Neuronal stem cell (in vitro differentiated cells): ENCODE results near the gene MDFI.

ENCODE experiments used
- DNase-seq: peaks from one replicate; pipeline ENCODE4 v3.0.0-alpha.2; 2013; ENCODE audit warnings: low spot score
- H2AFZ ChIP-seq: one replicate; pipeline ENCODE4 v1.6.1; 2013; ENCODE audit warnings: mild to moderate bottlenecking, low read length, inconsistent platforms
- H2AK5ac ChIP-seq: 2 replicates; pipeline ENCODE4 v1.6.1; 2013; ENCODE audit warnings: low read depth, mild to moderate bottlenecking, inconsistent platforms, low read length, moderate library complexity, mixed read lengths
- H2BK120ac ChIP-seq: 2 replicates; pipeline ENCODE4 v1.6.1; 2013; ENCODE audit warnings: low read depth, mild to moderate bottlenecking, inconsistent platforms, low read length, moderate library complexity, mixed read lengths
- H2BK12ac ChIP-seq: one replicate; pipeline ENCODE4 v1.6.1; 2013; ENCODE audit warnings: low read length, inconsistent platforms
- H2BK15ac ChIP-seq: 2 replicates; pipeline ENCODE4 v1.6.1; 2013; ENCODE audit warnings: mild to moderate bottlenecking, low read length, inconsistent platforms, mixed read lengths
- H2BK5ac ChIP-seq: one replicate; pipeline ENCODE4 v1.6.1; 2013; ENCODE audit warnings: inconsistent platforms, mild to moderate bottlenecking, low read length, moderate library complexity
- H3K14ac ChIP-seq: one replicate; pipeline ENCODE4 v1.6.1; 2013; ENCODE audit warnings: low read length, inconsistent platforms
- H3K18ac ChIP-seq: 2 replicates; pipeline ENCODE4 v1.6.1; 2013; ENCODE audit warnings: low read length, inconsistent platforms
- H3K23ac ChIP-seq: 2 replicates; pipeline ENCODE4 v1.6.1; 2013; ENCODE audit warnings: low read depth, mild to moderate bottlenecking, mixed read lengths, low read length, inconsistent platforms; ENCODE audit not compliant: poor library complexity
- H3K27ac ChIP-seq: replicated peaks from 3 replicates; pipeline ENCODE4 v1.5.1; 2013; ENCODE audit warnings: low read length, inconsistent platforms
- H3K27me3 ChIP-seq, 3 experiments: 2 replicates each; pipeline ENCODE4 v1.6.1; 2013; ENCODE audit warnings: low read length in 3 of 3, mild to moderate bottlenecking in 2 of 3, inconsistent platforms in 1 of 3, low read depth in 1 of 3, mixed read lengths in 1 of 3, moderate library complexity in 1 of 3; ENCODE audit not compliant: control insufficient read depth in 3 of 3, insufficient read depth in 3 of 3
- H3K36me3 ChIP-seq, 2 donors: replicated peaks in 1 of 2; 2 replicates each; pipeline ENCODE4 v1.6.1; 2013; ENCODE audit warnings: low read length in 2 of 2; ENCODE audit not compliant: control insufficient read depth in 2 of 2, insufficient read depth in 2 of 2
- H3K4ac ChIP-seq: 2 replicates; pipeline ENCODE4 v1.6.1; 2013; ENCODE audit warnings: inconsistent platforms, mild to moderate bottlenecking, low read length, moderate library complexity
- H3K4me1 ChIP-seq, 2 donors: 1 replicate in 1 of 2; 2 replicates in 1 of 2; pipeline ENCODE4 v1.6.1; 2013; ENCODE audit warnings: low read length in 2 of 2, low read depth in 1 of 2; ENCODE audit not compliant: control insufficient read depth in 2 of 2, insufficient read depth in 1 of 2
- H3K4me2 ChIP-seq: one replicate; pipeline ENCODE4 v1.6.1; 2013; ENCODE audit warnings: mild to moderate bottlenecking, low read length, inconsistent platforms; ENCODE audit not compliant: insufficient read depth, poor library complexity, severe bottlenecking
- H3K4me3 ChIP-seq, 2 donors: 2 replicates each; pipeline ENCODE4 v1.5.1; 2013; ENCODE audit warnings: low read length in 2 of 2, mild to moderate bottlenecking in 2 of 2, inconsistent platforms in 1 of 2, moderate library complexity in 1 of 2
- H3K79me1 ChIP-seq: one replicate; pipeline ENCODE4 v1.6.1; 2013; ENCODE audit warnings: low read depth, mild to moderate bottlenecking, inconsistent platforms, low read length, moderate library complexity
- H3K9ac ChIP-seq: one replicate; pipeline ENCODE4 v1.6.1; 2013; ENCODE audit warnings: mild to moderate bottlenecking, low read depth, low read length, inconsistent platforms; ENCODE audit not compliant: poor library complexity
- H3K9me3 ChIP-seq, 2 donors: replicated peaks in 1 of 2; 2 replicates each; pipeline versions ENCODE3 to v1.6.1; 2013; ENCODE audit warnings: low read length in 2 of 2, mild to moderate bottlenecking in 2 of 2, inconsistent platforms in 1 of 2, low read depth in 1 of 2, mixed read lengths in 1 of 2, moderate library complexity in 1 of 2; ENCODE audit not compliant: control insufficient read depth in 2 of 2, insufficient read depth in 1 of 2
- H4K8ac ChIP-seq: one replicate; pipeline ENCODE4 v1.6.1; 2013; ENCODE audit warnings: low read depth, mild to moderate bottlenecking, inconsistent platforms, low read length, moderate library complexity
- H4K91ac ChIP-seq: one replicate; pipeline ENCODE4 v1.6.1; 2013; ENCODE audit warnings: low read length, low read depth, mild to moderate bottlenecking, inconsistent platforms; ENCODE audit not compliant: poor library complexity
- WGBS, 2 donors: extraction: QIAGEN DNeasy Blood & Tissue Kit; methylation state at CpG; one replicate each; pipeline ENCODE4 v1.1.7; 2013; ENCODE audit warnings: missing lambda C conversion rate in 2 of 2, mixed read lengths in 1 of 2; ENCODE audit not compliant: insufficient read length in 2 of 2, insufficient replicate concordance in 1 of 2; ENCODE audit errors: extremely low coverage in 2 of 2; 5-methylcytosine and 5-hydroxymethylcytosine counted together

MDFI gene

GRCh38 chr6:41607736-41608135 is 30.5 kb upstream of the MDFI start:
- no peak overlapping the region for H3K4me3 ChIP-seq
- H3K9me3 ChIP-seq = peaks cover 0 to 4% of the 10 kb centered on the region in 2 donors
- H3K4me1 ChIP-seq = peaks cover 1 to 2% of the 10 kb centered on the region in 2 donors
- H3K9ac ChIP-seq = no peak overlapping the region
- no peak for DNase-seq
- peak overlapping the region; percentile 49 for H3K23ac ChIP-seq
- no peaks in the 10 kb centered on the region for H3K79me1 ChIP-seq
- no peak overlapping the region for H3K4ac ChIP-seq
- no peak overlapping the region for H2AK5ac ChIP-seq
- H2BK12ac ChIP-seq = no peak overlapping the region
- H2AFZ ChIP-seq = no peak overlapping the region
- H4K8ac ChIP-seq = no peak overlapping the region
- no peak overlapping the region for H3K27ac ChIP-seq
- WGBS, 2 donors = no CpG with 5 or more reads among the region's 9 CpGs
- H3K27me3 ChIP-seq = peaks cover 0 to 8% (median 0%) of the 10 kb centered on the region in 3 experiments
- peak overlapping the region; percentile 70 for H3K18ac ChIP-seq
- no peak overlapping the region for H3K14ac ChIP-seq
- H2BK5ac ChIP-seq = no peak overlapping the region
- no peak overlapping the region for H4K91ac ChIP-seq
- no peak overlapping the region for H3K4me2 ChIP-seq
- H3K36me3 ChIP-seq = no peaks in the 10 kb centered on the region
- H2BK120ac ChIP-seq = no peak overlapping the region
- H2BK15ac ChIP-seq = no peak overlapping the region

- Histone ChIP-seq H2BK15ac (no peak overlapping the region), H2BK12ac (no peak overlapping the region), H2BK5ac (peak overlapping the region; percentile 79), H2BK120ac (no peak overlapping the region), H3K27me3 (peaks cover 0 to 8% (median 0%) of the 10 kb centered on the region in 3 experiments), H3K4me3 (no peak overlapping the region), H4K91ac (no peak overlapping the region), H3K9ac (peak overlapping the region; percentile 38), H4K8ac (no peak overlapping the region), H3K36me3 (no peaks in the 10 kb centered on the region), H3K4me1 (no peaks in the 10 kb centered on the region), H2AFZ (no peak overlapping the region), H3K79me1 (no peaks in the 10 kb centered on the region), H3K23ac (no peak overlapping the region), H3K4me2 (no peak overlapping the region), H2AK5ac (no peak overlapping the region), H3K18ac (peak overlapping the region; percentile 77), H3K9me3 (peaks cover 4% of the 10 kb centered on the region in 2 donors), H3K14ac (no peak overlapping the region), H3K27ac (no peak overlapping the region), H3K4ac (no peak overlapping the region)
- WGBS, 2 donors = no CpG with 5 or more reads among the region's 11 CpGs
- no peak for DNase-seq
Measured at GRCh38 chr6:41608443-41609151, 29.7 kb upstream of the MDFI start.

- Histone ChIP-seq H2BK120ac (no peak overlapping the region), H2BK15ac (no peak overlapping the region), H3K23ac (no peak overlapping the region), H4K8ac (no peak overlapping the region), H2BK5ac (no peak overlapping the region), H3K9me3 (peaks cover 6 to 12% of the 10 kb centered on the region in 2 donors), H3K4me1 (no peaks in the 10 kb centered on the region), H4K91ac (no peak overlapping the region), H3K36me3 (no peaks in the 10 kb centered on the region), H3K18ac (no peak overlapping the region), H2AK5ac (no peak overlapping the region), H3K4ac (no peak overlapping the region), H3K9ac (no peak overlapping the region), H3K14ac (no peak overlapping the region), H3K4me3 (no peak overlapping the region), H3K27me3 (peaks cover 0 to 3% (median 0%) of the 10 kb centered on the region in 3 experiments), H2BK12ac (no peak overlapping the region), H2AFZ (no peak overlapping the region), H3K27ac (no peak overlapping the region), H3K79me1 (no peaks in the 10 kb centered on the region), H3K4me2 (no peak overlapping the region)
- DNase-seq = no peak
- no CpG with 5 or more reads among the region's 2 CpGs for WGBS, 2 donors
Measured at GRCh38 chr6:41614715-41615114, 23.6 kb upstream of the MDFI start.

- H3K36me3 ChIP-seq = no peaks in the 10 kb centered on the region
- H3K79me1 ChIP-seq = no peaks in the 10 kb centered on the region
- H2AFZ ChIP-seq = no peak overlapping the region
- H3K18ac ChIP-seq = no peak overlapping the region
- no peak overlapping the region for H3K4me3 ChIP-seq
- H4K8ac ChIP-seq = no peak overlapping the region
- H2BK12ac ChIP-seq = no peak overlapping the region
- no peak overlapping the region for H3K9ac ChIP-seq
- no peak overlapping the region for H3K23ac ChIP-seq
- no peaks in the 10 kb centered on the region for H3K4me1 ChIP-seq
- no peak overlapping the region for H2AK5ac ChIP-seq
- no peak overlapping the region for H3K4ac ChIP-seq
- H3K14ac ChIP-seq = no peak overlapping the region
- no peak overlapping the region for H2BK5ac ChIP-seq
- H3K27ac ChIP-seq = no peak overlapping the region
- no peak overlapping the region for H3K4me2 ChIP-seq
- H2BK120ac ChIP-seq = no peak overlapping the region
- no peaks in the 10 kb centered on the region for H3K27me3 ChIP-seq
- no peak overlapping the region for H4K91ac ChIP-seq
- WGBS, 2 donors = no CpG with 5 or more reads among the region's 7 CpGs
- no peak overlapping the region for H2BK15ac ChIP-seq
- no peak for DNase-seq
- H3K9me3 ChIP-seq = peaks cover 6 to 12% of the 10 kb centered on the region in 2 donors
Measured at GRCh38 chr6:41615311-41615710, 23.0 kb upstream of the MDFI start.
